NB4 (cell line): Measurements from ENCODE around the gene MYH9.
A peak's percentile ranks its signal among the peaks of the same experiment; 100 is the strongest.

ENCODE experiments used
- DNase-seq: peaks from one replicate; pipeline ENCODE4 v3.0.0; 2010; ENCODE audit warnings: low read depth
- H3K4me3 ChIP-seq: one replicate; pipeline ENCODE4 v1.5.1; 2011; ENCODE audit warnings: mild to moderate bottlenecking, low read depth, low read length, moderate library complexity
- CTCF ChIP-seq: IDR thresholded peaks from one replicate; pipeline ENCODE4 v1.5.1; 2012; ENCODE audit warnings: low read depth, low read length
- MYC ChIP-seq: IDR thresholded peaks from 2 replicates; pipeline ENCODE4 v1.6.1; 2011; ENCODE audit warnings: low read depth, low read length
- POLR2A ChIP-seq: IDR thresholded peaks from 2 replicates; pipeline ENCODE4 v1.6.1; 2011; ENCODE audit warnings: mild to moderate bottlenecking; ENCODE audit not compliant: insufficient read length; ENCODE audit errors: extremely low read depth
- TF ChIP-seq, protein P1 (sequence below): IDR thresholded peaks from 2 replicates; pipeline ENCODE4 v1.6.1; 2011; ENCODE audit warnings: low read depth, low read length

Gene MYH9

DNA sequence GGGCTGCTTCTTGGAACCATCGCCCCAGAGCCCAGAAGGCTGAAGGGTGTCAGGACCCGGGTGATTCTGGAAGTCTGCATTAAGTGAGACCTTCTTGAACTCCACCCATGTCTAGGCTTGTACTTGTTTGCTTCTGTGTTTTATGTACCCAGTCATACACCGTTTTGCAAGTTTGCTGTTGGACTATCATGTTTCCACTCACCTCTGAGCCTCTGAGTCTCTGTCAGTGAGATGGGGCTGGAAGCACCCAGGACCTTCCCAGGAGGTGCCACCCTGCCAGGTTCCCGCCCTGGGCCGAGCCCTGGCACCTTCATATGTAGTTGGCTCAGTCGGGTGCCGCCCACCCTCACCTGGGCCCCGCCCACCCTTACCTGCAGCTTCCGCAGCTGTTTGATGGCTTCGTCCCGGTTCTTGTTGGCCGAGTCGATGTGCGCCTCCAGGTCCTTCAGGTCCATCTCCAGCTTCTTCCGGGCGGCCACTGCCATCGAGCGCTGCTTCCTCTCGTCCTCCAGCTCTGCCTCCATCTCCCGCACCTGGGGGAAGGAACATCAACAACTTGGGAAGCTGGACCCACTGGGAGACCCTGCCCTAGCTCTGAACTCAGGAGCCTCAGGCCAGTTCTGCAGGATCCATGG is 99.8 kb downstream of the MYH9 start:
- no peak for TF ChIP-seq CTCF
- no peak for TF ChIP-seq MYC
- TF ChIP-seq, protein P1, sequence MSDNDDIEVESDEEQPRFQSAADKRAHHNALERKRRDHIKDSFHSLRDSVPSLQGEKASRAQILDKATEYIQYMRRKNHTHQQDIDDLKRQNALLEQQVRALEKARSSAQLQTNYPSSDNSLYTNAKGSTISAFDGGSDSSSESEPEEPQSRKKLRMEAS, result no peak
- TF ChIP-seq POLR2A, result no peak
- no peak overlapping the region for H3K4me3 ChIP-seq
- DNase-seq, result no peak

- TF ChIP-seq CTCF, result peak; percentile 92
- TF ChIP-seq, protein P1, result no peak
- H3K4me3 ChIP-seq, result no peak overlapping the region
- peak; percentile 74 for DNase-seq
These were observed 101.4 kb downstream of the MYH9 start for GRCh38 chr22:36286096-36286957.

GRCh38 chr22:36285545-36285944 is 102.2 kb downstream of the MYH9 start:
- DNase-seq, result no peak
- no peak overlapping the region for H3K4me3 ChIP-seq
- TF ChIP-seq POLR2A (no peak), CTCF (no peak), MYC (no peak)
- TF ChIP-seq, protein P1, result no peak

- TF ChIP-seq MYC, result no peak
- no peak for TF ChIP-seq POLR2A
- TF ChIP-seq, protein P1, result no peak
- no peak for TF ChIP-seq CTCF
- no peak overlapping the region for H3K4me3 ChIP-seq
- DNase-seq, result no peak
These were observed 102.8 kb downstream of the MYH9 start for GRCh38 chr22:36285017-36285416.

DNA sequence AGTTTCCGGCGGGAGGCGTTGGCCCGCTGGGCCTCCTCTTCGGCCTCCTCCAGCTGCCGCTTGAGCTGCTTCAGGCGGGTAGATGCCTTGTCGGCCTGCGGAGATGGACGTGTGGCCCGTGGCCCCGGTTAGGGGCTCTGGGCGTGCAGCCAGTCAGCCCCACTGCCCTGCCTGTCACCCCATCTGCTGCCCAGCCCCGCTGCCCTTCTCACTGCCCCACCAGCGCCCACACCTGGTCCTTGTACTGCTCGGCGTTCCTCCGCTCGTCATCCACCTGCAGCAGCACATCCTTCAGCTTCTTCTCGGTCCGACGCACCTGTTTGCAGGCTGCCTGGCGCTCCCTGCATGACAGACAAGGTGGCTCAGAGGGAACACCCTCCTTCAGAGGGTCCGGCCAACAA is 103.6 kb downstream of the MYH9 start:
- no peak for DNase-seq

More for the DNA sequence above, 103.6 kb downstream of the MYH9 start:
- no peak overlapping the region for H3K4me3 ChIP-seq
- no peak for TF ChIP-seq CTCF
- no peak for TF ChIP-seq POLR2A
- TF ChIP-seq MYC, result no peak
- TF ChIP-seq, protein P1, result no peak
